LoVo (cell line): ENCODE data around the gene METTL25.

Experiments used
- DNase-seq: peaks from one replicate; pipeline ENCODE4 v3.0.0-alpha.2; 2016; ENCODE audit warnings: low spot score

METTL25 gene

GRCh38 chr12:82473111-82473754 lies 114.9 kb downstream of the METTL25 start:
- DNase-seq = no peak

- DNase-seq = no peak
These were observed 116.0 kb downstream of the METTL25 start for GRCh38 chr12:82474181-82474797.

- no peak for DNase-seq
These were observed 116.5 kb downstream of the METTL25 start for GRCh38 chr12:82474798-82475184.

GRCh38 chr12:82475211-82475610 lies 116.9 kb downstream of the METTL25 start:
- no peak for DNase-seq

GRCh38 chr12:82476511-82476910 lies 118.2 kb downstream of the METTL25 start:
- DNase-seq = no peak

- DNase-seq = no peak
These were observed 121.2 kb downstream of the METTL25 start for GRCh38 chr12:82479511-82479910.

GRCh38 chr12:82480606-82481005 lies 122.3 kb downstream of the METTL25 start:
- DNase-seq = no peak

- no peak for DNase-seq
These were observed 123.6 kb downstream of the METTL25 start for GRCh38 chr12:82481954-82482353.

- DNase-seq = no peak
These were observed 128.4 kb downstream of the METTL25 start for GRCh38 chr12:82486524-82487235.

- no peak for DNase-seq
These were observed 146.1 kb downstream of the METTL25 start for GRCh38 chr12:82504409-82504808.

- DNase-seq = no peak
These were observed 146.8 kb downstream of the METTL25 start for GRCh38 chr12:82505150-82505549.

- no peak for DNase-seq
These were observed 149.4 kb downstream of the METTL25 start for GRCh38 chr12:82507686-82508085.

- no peak for DNase-seq
These were observed 152.1 kb downstream of the METTL25 start for GRCh38 chr12:82510386-82510785.

- no peak for DNase-seq
These were observed 156.6 kb downstream of the METTL25 start for GRCh38 chr12:82514880-82515279.

GRCh38 chr12:82515652-82516051 lies 157.3 kb downstream of the METTL25 start:
- DNase-seq = no peak

GRCh38 chr12:82517027-82517426 lies 158.7 kb downstream of the METTL25 start:
- peak; percentile 6 for DNase-seq

GRCh38 chr12:82517808-82518207 lies 159.5 kb downstream of the METTL25 start:
- no peak for DNase-seq

- DNase-seq = no peak
These were observed 161.2 kb downstream of the METTL25 start for GRCh38 chr12:82519510-82519909.

GRCh38 chr12:82522285-82522684 lies 164.0 kb downstream of the METTL25 start:
- no peak for DNase-seq

GRCh38 chr12:82522762-82523161 lies 164.4 kb downstream of the METTL25 start:
- no peak for DNase-seq

GRCh38 chr12:82523996-82524395 lies 165.7 kb downstream of the METTL25 start:
- no peak for DNase-seq

- DNase-seq = no peak
These were observed 166.3 kb downstream of the METTL25 start for GRCh38 chr12:82524641-82525040.

GRCh38 chr12:82525616-82526015 lies 167.3 kb downstream of the METTL25 start:
- DNase-seq = no peak
